DLD1 (cell line): ENCODE measurements around the gene PRDM16.

Experiments
- in situ Hi-C: cut with HindIII; loops from 2 replicates; pipeline ENCODE4 v1.10.0; 2017; ENCODE audit warnings: low sequenced_read_pairs

The PRDM16 gene

DNA sequence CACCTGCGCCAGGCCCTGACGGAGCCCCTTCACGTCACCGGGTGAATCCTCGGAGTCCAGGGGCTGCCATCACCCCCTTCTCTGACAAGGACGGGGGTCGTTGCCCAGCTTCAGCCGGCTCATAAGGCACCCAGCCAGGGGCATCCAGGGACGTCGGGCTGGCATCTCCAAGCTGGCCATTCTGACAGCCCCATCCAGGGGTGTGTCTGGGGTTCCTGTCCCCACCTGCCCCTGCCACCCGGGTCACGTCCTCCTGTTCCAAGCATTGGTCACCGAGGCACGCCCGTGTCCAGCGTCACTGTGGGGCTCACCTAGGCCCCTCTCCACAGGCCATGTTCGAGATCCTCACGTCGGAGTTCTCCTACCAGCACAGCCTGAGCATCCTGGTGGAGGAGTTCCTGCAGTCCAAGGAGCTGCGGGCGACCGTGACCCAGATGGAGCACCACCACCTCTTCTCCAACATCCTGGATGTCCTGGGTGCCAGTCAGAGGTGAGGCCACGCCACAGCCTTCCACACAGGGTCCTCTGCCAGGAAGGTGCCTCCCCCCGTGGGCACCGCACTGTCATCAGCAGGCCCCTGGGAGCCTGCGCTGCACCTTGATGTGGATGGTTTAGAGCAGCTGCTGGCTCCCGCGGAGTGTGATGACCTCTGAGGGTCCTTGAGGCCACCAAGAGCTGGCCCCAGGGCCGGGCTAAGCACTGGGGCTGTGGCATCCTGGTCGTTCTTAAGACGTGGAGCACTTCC lies 400.3 kb downstream of the PRDM16 start:
- in situ Hi-C loops, result no loop called here

DNA sequence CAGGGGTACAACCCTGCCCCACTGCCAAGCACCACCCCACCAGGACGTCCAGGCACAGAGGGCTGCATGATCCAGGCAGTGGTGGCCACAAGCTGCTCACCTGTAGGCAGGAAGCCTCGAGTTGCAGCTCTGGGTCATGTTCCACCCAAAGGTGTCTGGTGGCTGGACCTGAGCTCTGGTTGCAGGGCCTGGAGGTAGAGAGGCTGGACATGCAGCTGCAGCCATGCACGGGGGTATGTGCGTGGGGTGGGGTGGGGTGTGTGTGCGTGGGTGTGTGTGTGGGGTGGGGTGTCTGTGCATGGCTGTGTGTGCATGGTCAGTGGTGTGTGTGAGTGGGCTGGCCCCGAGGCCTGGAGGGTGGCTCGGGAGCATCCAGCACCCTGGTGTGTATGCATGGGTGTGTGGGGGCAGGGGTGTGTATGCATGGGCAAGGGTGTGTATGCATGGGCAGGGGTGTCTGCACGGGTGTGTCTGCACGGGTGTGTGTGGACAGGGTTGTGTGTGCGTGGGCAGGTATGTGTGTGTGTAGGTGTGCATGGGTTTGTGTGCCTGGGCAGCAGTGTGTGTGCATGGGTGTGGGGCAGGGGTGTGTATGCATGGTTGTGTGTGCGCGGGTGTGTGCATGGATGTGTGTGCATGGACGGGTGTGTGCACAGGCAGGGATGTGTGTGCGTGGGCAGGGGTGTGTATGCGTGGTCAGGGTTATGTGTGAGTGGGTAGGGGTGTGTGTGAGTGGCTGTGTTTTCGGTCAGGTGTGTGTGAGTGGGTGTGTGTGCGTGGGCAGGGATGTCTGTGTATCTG lies 401.0 kb downstream of the PRDM16 start:
- in situ Hi-C loops, result no loop called here

DNA sequence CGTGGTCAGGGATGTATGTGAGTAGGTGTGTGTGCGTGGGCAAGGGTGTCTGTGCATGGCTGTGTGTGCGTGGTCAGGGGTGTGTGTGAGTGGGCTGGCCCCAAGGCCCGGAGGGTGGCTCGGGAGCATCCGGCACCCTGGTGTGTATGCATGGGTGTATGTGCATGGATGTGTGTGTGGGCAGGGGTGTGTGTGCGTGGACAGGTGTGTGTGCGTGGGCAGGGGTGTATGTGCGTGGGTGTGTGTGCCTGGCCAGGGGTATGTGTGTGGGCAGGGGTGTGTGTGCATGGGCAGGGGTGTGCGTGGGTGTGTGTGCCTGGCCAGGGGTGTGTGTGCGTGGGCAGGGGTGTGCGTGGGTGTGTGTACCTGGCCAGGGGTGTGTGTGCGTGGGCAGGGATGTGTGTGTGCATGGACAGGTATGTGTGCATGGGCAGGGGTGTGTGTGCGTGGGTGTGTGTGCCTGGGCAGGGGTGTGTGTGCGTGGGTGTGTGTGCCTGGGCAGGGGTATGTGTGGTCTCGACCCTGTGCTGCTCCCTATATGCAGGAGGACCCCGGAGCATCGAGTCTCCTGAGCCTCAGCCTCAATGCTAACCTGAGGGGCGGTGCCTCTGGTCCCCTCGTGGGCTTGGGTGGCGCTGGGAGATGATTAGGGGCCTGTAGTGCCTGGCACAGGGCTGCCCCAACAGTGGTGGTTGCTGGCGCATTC lies 401.8 kb downstream of the PRDM16 start:
- in situ Hi-C loops, result no loop called here

DNA sequence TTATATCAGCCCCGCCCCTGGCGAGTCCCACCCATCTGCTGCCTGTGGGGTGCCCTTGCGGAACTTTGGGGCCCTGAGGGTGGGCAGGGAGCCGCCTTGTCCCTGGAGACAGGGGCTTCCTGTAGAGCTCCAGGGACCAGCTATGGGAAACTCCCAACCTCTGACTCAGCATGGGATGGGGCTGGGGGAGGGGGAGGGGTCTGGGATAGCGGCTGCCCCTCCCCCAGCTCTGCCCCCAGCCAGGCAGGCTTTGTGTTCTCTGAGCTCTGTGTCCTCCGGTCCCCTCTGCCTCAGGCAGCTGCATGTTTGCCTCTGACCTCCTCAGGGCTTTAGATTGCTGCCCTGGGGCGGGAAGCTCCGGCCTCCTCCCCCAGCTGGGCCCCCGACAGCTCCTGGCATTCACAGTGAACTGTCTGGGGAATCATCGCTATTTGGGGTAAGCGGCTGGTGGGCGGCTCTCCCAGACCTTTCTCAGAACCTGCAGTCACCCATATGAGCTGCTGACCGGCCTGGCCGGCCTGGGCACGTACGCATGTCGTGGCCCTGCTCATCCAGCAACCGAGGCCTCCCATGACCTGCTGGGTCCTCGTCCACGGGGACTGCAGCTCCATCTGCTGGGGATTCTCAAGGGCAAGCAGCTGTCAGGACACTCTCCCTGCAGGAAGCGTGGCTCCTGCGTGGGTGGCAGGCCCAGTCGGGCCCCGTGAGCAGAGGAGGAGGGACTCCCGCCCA lies 402.5 kb downstream of the PRDM16 start:
- in situ Hi-C loops, result no loop called here

DNA sequence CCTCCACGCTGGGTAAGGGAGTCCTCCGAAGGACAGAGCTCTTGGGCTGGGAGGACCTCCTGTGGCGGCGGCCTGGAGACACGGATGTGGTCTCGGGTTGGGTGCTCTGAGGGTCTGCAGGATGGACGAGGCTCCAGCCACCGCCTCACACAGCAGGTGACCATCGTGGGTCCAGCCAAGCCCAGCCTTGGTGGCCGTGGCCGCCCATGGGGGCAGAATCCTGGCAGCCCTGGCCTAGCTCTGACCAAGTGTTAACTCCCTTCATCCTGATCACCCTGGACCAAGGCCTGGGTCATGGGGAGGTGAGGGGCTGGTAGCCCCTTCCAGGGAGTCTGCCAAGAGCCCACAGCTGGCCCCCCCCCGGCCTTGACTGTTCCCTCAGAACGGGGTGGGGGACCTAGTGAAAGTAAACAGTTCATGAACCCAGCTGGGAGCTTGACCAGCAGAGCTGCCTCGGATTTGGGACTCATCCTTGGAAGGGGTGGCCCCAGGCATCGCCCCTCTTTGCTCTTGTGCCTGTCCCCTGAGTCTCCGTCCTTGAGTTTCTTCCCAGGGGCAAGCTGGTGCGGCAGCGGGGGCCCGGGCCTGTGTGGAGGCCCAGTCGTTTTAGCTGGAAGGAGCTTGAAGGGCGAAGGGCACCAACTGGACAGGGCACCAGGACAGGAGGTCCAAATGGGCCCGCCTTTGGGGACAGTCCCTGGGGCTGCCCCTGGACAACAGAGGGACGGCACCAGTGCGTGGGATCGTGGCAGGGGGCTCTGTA lies 403.3 kb downstream of the PRDM16 start:
- in situ Hi-C loops, result no loop called here

DNA sequence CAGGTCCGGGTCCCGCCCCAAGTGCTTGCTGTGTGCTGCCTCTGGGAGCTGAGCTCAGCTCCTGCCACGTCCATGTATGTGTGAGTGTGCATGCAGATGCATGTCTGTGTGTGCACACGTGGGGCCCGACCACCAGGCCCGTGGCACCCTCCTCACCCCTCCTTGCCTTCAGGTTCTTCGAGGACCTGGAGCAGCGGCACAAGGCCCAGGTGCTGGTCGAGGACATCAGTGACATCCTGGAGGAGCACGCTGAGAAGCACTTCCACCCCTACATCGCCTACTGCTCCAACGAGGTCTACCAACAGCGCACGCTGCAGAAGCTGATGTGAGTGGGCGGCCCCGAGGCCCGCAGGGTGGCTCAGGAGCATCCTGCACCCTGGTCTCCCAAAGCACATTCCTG lies 403.9 kb downstream of the PRDM16 start:
- in situ Hi-C loops, result no loop called here

DNA sequence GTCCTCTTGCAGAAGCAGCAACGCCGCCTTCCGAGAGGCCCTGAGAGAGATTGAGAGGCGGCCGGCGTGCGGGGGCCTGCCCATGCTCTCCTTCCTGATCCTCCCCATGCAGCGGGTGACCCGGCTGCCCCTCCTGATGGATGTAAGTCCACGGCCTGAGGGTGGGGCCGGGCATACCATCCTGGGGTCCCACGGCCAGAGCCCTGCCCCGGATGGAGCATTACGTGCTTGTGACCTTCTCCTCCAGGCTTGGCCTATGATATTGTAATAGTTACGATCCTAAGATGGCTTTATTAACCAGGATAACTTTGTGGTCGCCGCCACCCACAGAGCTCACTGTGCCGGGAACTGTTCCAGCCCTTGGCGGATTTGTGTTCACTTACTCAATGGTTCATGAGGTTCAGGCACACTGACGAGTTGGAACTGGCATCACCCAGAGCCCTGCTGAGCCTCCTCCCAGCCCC lies 404.4 kb downstream of the PRDM16 start:
- in situ Hi-C loops, result no loop called here

DNA sequence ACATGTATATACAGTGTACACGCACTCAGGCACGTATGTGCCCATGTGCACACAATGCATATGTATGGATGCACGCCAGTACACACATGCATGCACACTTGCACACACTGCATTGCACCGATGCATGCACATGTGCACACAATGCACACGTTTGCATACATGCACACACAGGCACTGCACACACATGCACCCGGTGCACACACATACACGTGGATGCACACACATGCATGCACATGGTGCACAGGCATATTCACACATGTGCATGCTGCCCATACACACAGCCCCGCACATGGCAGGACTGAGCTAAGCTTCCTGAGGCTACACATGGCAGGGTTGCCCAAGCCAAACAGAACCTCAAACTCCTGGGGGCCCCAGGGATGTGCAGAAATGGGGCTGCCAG lies 405.0 kb downstream of the PRDM16 start:
- in situ Hi-C loops, result no loop called here

DNA sequence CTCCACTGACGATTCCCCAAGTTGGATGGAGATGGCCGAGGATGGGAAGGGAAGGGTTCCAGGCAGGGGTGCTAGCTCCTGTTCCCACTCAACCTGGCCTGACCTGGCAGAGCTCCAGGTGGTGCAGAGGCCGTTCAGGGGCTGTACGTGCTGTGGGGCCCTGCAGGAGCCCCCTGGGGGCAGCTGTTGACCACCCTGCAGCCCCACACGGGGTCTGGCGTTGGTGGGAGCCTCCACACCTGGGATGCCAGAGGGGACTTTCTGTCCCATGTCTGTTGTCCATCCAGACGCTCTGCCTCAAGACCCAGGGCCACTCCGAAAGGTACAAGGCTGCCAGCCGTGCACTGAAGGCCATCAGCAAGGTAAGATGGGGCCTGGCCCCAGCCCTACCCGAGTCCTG lies 405.4 kb downstream of the PRDM16 start:
- in situ Hi-C loops, result no loop called here

DNA sequence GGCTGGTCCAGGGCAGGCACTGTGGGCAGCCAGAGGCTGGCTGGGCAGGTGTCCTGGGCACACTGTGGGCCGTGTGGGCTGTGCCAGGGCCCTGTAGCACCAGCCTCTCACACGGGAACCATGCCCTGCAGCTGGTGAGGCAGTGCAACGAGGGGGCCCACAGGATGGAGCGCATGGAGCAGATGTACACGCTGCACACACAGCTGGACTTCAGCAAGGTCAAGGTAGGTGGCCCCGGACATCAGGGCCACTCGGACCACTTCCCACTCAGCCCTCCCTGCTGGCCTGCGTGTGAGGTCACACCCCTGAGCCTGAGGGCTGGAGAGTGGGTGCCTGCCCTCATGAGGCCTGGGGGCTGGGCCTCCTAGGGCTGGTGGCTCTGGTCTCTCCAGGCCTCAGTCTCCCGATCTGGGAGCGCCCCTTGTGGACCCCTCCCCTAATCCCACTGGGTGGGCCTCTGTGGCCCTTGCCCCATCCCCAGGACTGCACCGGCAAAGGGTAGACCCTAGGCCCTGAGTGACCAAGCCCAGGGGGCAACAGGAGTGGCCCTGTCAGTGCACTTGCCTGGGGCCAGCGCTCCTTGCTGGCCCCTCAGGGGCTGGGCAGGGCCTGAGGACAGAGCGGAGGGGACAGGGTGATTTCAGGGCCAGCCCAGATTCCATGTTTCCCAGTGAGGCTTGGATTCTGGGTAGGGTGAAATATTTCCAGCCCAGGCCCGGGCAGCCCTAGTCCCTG lies 407.0 kb downstream of the PRDM16 start:
- in situ Hi-C loops, result no loop called here

DNA sequence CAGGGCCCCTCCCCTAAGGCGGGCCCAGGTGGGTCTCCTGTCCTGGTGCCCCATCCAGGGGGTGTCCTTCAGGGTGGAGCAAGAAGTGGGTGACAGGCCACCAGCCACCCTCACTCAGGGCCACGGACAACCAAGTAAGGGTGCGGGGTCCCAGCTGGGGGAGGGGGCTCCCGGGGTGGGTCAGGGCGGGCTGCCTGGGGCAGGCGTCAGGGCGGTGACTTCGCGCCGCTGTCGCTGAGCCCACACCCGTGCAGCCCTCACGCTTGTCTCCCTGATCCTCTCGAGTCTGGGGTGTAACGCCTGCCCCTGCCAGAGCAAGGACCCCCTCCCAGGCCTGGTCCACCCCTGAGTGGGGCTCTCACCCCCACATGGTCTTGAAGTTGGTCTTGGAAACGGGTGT lies 407.7 kb downstream of the PRDM16 start:
- in situ Hi-C loops, result no loop called here

DNA sequence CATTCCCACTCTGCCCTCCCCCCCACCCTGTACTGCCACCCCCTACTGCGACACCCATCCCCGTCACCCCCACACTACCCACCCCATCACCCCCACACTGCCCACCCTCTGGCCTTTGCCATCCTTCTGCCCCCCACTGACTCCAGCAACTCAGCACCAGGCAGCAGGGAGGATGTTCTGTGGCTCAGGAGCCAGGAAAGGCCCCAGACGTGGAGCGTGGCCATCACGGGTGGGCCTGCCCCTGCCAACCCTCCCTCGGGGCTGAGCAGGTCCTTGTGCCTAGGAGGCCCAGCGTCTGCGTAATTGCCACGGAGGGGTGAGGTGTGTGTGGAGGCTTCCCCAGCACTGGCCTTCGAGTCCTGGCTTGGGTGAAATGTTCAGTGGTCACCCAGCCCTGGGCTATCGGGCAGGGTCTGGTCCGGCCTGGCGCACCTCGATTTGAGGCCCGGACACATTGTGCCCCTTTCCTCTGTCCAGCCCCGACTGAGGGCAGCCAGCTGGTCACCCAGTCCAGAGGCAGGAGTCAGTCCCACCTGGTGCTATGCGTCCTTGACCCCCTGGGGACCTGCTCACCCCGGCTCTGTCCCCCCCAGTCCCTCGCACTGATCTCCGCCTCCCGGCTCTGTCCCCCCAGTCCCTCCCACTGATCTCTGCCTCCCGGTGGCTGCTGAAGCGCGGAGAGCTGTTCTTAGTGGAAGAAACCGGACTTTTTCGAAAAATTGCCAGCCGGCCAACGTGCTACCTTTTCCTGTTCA lies 408.4 kb downstream of the PRDM16 start:
- in situ Hi-C loops, result no loop called here

DNA sequence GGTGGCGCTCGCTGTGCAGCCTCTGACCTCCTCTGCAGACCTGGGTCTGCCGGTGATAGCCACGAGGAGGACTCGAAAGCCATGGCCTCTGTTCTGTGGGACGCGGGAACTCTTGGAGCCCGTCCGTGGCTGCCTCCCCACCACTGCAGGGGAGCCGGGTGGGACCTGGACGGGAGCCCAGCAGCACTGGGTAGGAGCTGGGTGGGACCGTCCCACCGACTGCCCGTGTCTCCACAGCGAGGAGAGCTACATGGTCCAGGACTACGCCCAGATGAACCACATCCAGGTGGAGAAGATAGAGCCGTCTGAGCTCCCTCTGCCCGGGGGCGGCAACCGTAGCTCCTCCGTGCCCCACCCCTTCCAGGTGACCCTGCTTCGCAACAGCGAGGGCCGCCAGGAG lies 409.2 kb downstream of the PRDM16 start:
- in situ Hi-C loops, result no loop called here

DNA sequence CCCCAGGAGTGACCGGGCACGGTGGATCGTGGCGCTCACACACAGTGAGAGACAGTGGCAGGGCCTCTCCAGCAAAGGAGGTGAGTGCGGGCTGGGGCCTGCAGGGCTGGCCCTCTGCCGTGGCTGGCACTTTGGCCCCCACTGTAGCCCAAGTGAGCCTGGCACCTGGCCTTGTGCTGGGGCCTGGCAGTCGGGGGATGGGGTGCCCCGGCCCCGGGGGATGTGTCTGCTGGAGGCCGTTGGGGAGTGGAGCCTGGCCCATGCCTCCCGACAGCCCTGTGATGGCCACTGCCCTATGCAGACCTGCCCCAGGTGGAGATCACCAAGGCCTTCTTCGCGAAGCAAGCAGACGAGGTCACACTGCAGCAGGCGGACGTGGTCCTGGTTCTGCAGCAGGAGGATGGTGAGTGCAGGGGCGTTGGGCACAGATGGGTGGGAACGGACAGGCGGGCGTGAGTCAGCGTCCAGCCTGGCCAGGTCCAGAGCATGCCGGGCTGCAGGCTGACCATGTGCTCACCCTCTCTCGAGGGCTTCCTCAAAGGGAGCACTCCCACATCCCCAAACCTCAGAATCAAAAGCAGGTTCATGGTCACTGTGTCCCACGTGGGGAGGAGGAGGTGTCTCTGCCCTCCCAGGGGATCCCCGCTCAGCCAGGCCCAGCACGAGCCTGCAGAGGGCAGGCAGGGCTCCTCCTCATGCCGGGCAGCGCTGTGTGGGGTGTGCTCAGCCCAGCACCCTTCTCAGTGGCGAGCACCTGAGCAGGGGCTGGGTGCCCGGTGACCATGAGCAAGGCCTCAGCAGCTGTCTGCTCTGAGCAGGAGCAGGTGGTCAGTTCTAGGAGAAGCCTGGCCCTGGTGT lies 410.7 kb downstream of the PRDM16 start:
- in situ Hi-C loops, result no loop called here

DNA sequence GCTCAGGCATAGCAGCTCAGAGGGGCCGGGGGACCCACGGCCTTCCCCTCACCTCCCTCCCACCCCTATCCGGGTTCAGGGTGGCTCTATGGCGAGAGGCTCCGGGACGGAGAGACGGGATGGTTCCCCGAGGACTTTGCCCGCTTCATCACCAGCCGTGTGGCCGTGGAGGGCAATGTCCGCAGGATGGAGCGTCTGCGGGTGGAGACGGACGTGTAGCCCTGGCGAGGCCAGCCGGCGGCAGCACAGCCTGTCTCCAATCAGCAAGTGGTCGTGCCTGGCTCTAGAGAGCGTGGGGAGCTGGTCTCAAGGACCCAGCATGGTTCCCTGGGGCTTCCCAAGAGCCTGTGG lies 411.3 kb downstream of the PRDM16 start:
- in situ Hi-C loops, result no loop called here

DNA sequence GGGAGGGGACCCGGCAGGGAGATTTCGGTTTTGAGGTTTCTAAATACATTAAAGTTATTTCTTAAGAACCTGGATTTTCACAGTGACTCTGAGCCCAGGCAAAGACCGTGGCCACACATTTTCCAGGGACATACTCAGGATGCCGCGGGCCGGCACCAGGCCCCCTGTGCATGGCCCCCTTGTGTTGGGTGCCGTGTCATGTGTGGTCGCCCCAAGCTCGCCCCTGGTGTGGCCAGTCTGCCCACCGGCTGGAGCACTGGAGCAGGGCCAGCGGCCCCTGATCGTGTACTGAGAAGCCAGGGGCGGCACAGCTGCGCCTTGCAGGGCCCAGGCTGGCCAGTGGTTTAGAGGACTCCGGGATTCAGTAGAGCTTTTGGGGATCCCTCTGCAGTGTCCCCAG lies 412.0 kb downstream of the PRDM16 start:
- in situ Hi-C loops, result no loop called here

DNA sequence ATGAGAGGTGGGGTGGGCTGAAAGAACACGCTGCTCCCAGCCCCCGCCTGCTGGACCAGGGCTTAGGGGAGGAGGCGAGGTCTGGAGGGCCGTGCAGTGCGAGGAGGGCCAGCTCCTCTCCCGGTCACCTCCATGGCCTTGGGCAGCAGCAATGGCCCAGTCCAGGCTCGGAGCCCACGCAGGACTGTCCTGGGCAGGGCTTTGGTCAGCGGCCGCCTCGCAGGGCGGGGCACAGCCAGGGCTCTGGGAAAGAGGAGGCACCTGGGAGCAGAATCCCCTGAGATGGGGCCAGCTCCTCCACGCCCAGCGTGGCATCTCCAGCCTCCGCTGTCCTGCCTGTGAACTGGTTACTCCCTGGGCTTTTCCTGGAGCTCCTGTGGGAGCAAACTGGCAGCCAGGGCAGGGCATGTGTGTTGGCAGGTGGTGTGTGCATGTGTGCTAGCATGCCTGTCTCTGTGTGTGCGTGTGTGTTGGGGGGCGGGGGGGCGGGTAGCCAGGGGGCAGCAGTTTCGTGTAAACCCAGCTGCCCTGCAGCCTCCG lies 412.9 kb downstream of the PRDM16 start:
- in situ Hi-C loops, result no loop called here

DNA sequence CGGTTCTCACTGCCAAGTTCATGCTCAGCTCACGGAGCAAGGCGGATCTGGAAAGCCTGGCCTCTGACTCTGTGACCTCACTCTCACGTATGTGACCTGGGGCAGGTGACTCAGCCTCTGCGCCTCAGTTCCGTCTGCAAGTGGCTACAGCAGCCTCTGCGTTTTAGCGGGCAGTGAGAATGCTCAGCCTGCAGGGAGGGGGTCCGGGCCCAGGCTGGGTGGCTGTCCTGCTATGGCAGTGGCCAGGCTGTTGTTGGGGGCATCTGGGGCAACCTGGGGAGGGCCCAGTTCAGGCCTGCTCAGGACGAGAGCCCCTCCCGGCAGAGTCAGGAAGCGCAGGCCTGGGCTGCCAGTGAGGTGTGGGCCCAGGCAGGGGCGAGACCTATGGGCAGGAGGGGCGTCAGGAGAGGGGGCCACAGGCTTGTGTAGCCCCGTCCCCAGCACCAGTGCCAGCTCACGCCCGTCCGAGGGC lies 413.4 kb downstream of the PRDM16 start:
- in situ Hi-C loops, result no loop called here
